HL-60 (cell line): ENCODE results near the gene RPL6.

Experiments
- DNase-seq, 2 experiments: peaks; one replicate each; pipeline ENCODE4 v3.0.0-alpha.2; 2010 to 2020; ENCODE audit warnings: low read depth in 1 of 2, low spot score in 1 of 2
- H3K27ac ChIP-seq: fragments of 250-450 bp; sonication (Bioruptor Pico); replicated peaks from 2 replicates; pipeline ENCODE4 v1.5.1; 2020; ENCODE audit warnings: mild to moderate bottlenecking, moderate library complexity
- H3K27me3 ChIP-seq: fragments of 250-450 bp; sonication (Bioruptor Pico); 2 replicates; pipeline ENCODE4 v1.5.1; 2021; ENCODE audit warnings: mild to moderate bottlenecking, moderate library complexity; ENCODE audit not compliant: insufficient read depth, poor library complexity, severe bottlenecking
- H3K4me3 ChIP-seq: replicated peaks from 2 replicates; pipeline ENCODE4 v1.5.1; 2011; ENCODE audit warnings: mild to moderate bottlenecking, control low read depth, low read length; ENCODE audit not compliant: insufficient read depth
- GABPA ChIP-seq: IDR thresholded peaks from 2 replicates; pipeline ENCODE4 v1.6.1; 2012; ENCODE audit warnings: low read depth
- POLR2AphosphoS5 ChIP-seq: IDR thresholded peaks from 2 replicates; pipeline ENCODE4 v1.6.1; 2012; ENCODE audit warnings: low read depth
- SPI1 ChIP-seq: IDR thresholded peaks from 2 replicates; pipeline ENCODE4 v1.6.1; 2012; ENCODE audit warnings: low read depth, mild to moderate bottlenecking, borderline replicate concordance
- TF ChIP-seq, protein P1 (sequence below): IDR thresholded peaks from 2 replicates; pipeline ENCODE4 v1.6.1; 2012; ENCODE audit warnings: low read depth; ENCODE audit not compliant: insufficient replicate concordance
- TF ChIP-seq, protein P2 (sequence below): IDR thresholded peaks from one replicate; pipeline ENCODE4 v1.5.1; 2011; ENCODE audit warnings: low read length, control low read depth, inconsistent platforms; ENCODE audit not compliant: insufficient read depth

RPL6 gene

DNA sequence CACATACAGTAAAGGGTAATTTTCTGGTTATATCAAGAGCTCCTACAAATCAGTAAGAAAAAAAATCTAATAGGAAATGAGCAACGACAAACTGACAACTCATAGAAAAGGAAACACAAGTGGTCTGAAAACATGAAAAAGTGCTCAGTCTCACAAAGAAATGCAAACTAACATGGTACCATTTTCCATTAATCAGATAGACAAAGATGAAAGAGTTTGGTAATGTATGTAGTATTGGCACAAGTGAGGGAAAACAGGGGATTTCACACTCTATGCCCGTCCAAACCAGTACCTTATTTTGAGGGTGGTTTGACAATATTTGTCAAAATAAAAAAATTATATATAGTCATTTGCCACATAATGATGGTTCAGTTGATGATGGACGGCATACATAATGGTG lies 22.6 kb upstream of the RPL6 start:
- Histone ChIP-seq H3K27ac (no peak overlapping the region), H3K4me3 (no peak overlapping the region), H3K27me3 (no peaks in the 10 kb centered on the region)
- no peak for DNase-seq
- TF ChIP-seq, protein P1, sequence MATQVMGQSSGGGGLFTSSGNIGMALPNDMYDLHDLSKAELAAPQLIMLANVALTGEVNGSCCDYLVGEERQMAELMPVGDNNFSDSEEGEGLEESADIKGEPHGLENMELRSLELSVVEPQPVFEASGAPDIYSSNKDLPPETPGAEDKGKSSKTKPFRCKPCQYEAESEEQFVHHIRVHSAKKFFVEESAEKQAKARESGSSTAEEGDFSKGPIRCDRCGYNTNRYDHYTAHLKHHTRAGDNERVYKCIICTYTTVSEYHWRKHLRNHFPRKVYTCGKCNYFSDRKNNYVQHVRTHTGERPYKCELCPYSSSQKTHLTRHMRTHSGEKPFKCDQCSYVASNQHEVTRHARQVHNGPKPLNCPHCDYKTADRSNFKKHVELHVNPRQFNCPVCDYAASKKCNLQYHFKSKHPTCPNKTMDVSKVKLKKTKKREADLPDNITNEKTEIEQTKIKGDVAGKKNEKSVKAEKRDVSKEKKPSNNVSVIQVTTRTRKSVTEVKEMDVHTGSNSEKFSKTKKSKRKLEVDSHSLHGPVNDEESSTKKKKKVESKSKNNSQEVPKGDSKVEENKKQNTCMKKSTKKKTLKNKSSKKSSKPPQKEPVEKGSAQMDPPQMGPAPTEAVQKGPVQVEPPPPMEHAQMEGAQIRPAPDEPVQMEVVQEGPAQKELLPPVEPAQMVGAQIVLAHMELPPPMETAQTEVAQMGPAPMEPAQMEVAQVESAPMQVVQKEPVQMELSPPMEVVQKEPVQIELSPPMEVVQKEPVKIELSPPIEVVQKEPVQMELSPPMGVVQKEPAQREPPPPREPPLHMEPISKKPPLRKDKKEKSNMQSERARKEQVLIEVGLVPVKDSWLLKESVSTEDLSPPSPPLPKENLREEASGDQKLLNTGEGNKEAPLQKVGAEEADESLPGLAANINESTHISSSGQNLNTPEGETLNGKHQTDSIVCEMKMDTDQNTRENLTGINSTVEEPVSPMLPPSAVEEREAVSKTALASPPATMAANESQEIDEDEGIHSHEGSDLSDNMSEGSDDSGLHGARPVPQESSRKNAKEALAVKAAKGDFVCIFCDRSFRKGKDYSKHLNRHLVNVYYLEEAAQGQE, result no peak
- TF ChIP-seq SPI1 (no peak), POLR2AphosphoS5 (no peak), GABPA (no peak)
- TF ChIP-seq, protein P2, sequence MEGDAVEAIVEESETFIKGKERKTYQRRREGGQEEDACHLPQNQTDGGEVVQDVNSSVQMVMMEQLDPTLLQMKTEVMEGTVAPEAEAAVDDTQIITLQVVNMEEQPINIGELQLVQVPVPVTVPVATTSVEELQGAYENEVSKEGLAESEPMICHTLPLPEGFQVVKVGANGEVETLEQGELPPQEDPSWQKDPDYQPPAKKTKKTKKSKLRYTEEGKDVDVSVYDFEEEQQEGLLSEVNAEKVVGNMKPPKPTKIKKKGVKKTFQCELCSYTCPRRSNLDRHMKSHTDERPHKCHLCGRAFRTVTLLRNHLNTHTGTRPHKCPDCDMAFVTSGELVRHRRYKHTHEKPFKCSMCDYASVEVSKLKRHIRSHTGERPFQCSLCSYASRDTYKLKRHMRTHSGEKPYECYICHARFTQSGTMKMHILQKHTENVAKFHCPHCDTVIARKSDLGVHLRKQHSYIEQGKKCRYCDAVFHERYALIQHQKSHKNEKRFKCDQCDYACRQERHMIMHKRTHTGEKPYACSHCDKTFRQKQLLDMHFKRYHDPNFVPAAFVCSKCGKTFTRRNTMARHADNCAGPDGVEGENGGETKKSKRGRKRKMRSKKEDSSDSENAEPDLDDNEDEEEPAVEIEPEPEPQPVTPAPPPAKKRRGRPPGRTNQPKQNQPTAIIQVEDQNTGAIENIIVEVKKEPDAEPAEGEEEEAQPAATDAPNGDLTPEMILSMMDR, result no peak

DNA sequence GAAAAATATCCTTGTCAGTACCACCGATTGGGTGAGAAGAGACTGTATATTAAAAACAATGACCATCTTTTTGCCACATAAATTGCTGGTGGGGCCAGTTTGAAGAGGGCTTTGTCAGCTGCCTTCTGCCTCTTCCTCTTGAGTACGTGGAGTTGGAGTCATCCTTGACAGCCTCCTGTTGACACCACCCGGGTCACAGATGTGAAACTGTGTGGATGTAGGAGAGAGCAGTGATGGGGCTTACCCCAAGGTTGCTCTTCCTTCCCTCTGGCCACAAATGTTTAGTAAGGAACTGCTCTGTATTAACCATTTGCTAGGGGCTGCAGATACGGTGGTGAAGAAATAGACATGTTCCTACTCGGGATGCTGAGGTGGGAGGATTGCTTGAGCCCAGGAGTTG lies 21.5 kb upstream of the RPL6 start:
- TF ChIP-seq SPI1 (no peak), GABPA (no peak), POLR2AphosphoS5 (no peak)
- TF ChIP-seq, protein P1, result no peak

DNA sequence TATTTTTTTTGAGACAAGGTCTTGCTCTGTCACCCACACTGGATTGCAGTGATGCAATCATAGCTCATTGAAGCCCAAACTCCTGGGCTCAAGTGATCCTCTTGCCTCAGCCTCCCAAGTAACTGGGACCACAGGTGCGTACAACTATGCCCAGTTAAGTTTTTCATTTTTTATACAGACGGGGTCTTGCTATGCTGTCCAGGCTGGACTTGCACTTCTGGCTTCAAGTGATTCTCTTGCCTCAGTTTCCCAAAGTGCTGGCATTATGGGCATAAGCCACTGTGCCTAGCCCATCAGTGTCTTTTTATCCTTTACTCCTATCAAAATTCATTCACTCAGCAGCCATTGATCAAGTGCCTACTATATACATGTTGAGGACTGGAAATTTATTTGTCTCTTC lies 18.4 kb upstream of the RPL6 start:
- TF ChIP-seq SPI1 (no peak), POLR2AphosphoS5 (no peak), GABPA (no peak)
- TF ChIP-seq, protein P1, result no peak
- TF ChIP-seq, protein P2, result no peak
- no peaks in the 10 kb centered on the region for H3K27me3 ChIP-seq
- DNase-seq, result no peak

More for the DNA sequence above, 21.5 kb upstream of the RPL6 start:
- no peaks in the 10 kb centered on the region for H3K27me3 ChIP-seq
- H3K4me3 ChIP-seq, result no peak overlapping the region
- DNase-seq, result no peak
- H3K27ac ChIP-seq, result no peak overlapping the region

More for the DNA sequence above, 18.4 kb upstream of the RPL6 start:
- Histone ChIP-seq H3K27ac (no peak overlapping the region), H3K4me3 (no peak overlapping the region)
